K562 (cell line): ENCODE data around the gene CERS3. TPM values are rescaled to one million over a fixed set of nuclear protein-coding genes. Genes with fewer than 3 reads are reported as not detected.

Experiments used
- BCL6 ChIP-seq: fragments of 250-450 bp; sonication (Bioruptor Pico); IDR thresholded peaks from 2 replicates; pipeline ENCODE4 v1.4.0; 2020
- JUND ChIP-seq, 2 experiments: IDR thresholded peaks; 2 replicates in 1 of 2; 3 replicates in 1 of 2; pipeline ENCODE4 v1.6.1; 2011; ENCODE audit warnings: borderline replicate concordance in 2 of 2, low read depth in 2 of 2, low read length in 2 of 2, improper control_type of control experiment in 1 of 2, missing biosample characterization in 1 of 2, missing genetic modification characterization in 1 of 2, missing genetic modification reagents in 1 of 2
- polyA plus RNA-seq, 8 experiments: library from polyadenylated mRNA; depleted of rRNA in 4 of 8; stranded (reverse) in 5 of 8; unstranded in 3 of 8; fragments of >200 nt; fragmentation: Nextera tagmentation in 2 of 8; fragmentation: Illumina TruSeq in 1 of 8; extraction: Ambion mirVana in 2 of 8; extraction: Trizol in 1 of 8; gene quantifications; 2 replicates each; pipeline versions ENCODE4 v1.2.1 to v1.2.3, GENCODE V29; 2011 to 2014; ENCODE audit warnings: inconsistent platforms in 1 of 8, missing spikeins in 1 of 8
- total RNA-seq, 7 experiments: library from RNA; depleted of rRNA in 6 of 7; stranded (reverse); fragments of >200 nt in 6 of 7; fragmentation: Illumina TruSeq in 2 of 7; extraction: Trizol in 2 of 7; gene quantifications; 2 replicates each; pipeline versions ENCODE4 v1.2.1 to v1.2.3, GENCODE V29; 2011 to 2021; ENCODE audit warnings: low replicate concordance in 1 of 7
- TF ChIP-seq, protein P1 (sequence below), 2 experiments: fragments of 450-650 bp; IDR thresholded peaks; 2 replicates each; pipeline ENCODE4 v1.6.1; 2016; ENCODE audit warnings: mild to moderate bottlenecking in 2 of 2, borderline replicate concordance in 1 of 2, low read depth in 1 of 2, moderate library complexity in 1 of 2

CERS3 gene
- total and polyA plus RNA-seq, 9 of the 15 experiments (the other 6 are each of a cell fraction or from before 2014, with no cell fraction given) = not detected

DNA sequence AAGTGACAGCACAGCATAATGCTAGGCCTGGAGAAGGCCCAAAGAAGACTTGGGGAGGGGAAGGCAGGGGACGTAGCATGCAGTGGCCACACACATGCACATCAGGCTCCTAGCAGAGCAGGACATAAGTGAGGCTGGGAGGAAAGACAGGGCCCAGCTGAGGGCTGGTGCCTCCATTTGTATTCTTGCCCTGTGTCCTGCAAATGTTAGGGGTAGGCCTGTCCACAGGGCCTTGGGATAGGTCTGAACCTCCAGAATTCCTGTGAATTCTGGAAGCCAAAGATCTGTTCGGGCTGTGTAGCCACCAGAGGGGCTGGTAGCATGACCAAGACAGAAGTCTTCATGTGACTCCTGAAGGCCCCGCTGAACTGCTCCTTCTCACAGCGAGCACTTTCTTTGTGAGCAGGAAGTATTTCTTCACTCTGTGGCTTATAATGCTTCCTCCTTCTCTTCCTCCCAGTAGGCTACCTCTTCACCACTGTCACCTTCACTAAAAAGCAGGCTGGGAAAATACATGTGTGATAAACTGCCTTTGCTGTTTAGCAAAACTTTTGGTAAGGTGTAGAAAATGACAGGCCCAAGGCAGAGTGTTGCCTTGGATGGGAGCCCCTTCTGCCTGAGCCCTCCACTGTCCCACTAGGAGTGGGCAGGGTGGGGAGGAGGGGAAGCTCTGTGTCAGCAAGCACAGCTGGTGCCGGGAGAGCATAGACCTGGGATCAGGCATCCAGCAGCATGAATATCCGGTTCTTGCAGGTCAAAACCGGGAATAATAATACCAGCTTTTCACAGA, 8.4 kb downstream of the CERS3 start (continued):
- TF ChIP-seq, protein P1, sequence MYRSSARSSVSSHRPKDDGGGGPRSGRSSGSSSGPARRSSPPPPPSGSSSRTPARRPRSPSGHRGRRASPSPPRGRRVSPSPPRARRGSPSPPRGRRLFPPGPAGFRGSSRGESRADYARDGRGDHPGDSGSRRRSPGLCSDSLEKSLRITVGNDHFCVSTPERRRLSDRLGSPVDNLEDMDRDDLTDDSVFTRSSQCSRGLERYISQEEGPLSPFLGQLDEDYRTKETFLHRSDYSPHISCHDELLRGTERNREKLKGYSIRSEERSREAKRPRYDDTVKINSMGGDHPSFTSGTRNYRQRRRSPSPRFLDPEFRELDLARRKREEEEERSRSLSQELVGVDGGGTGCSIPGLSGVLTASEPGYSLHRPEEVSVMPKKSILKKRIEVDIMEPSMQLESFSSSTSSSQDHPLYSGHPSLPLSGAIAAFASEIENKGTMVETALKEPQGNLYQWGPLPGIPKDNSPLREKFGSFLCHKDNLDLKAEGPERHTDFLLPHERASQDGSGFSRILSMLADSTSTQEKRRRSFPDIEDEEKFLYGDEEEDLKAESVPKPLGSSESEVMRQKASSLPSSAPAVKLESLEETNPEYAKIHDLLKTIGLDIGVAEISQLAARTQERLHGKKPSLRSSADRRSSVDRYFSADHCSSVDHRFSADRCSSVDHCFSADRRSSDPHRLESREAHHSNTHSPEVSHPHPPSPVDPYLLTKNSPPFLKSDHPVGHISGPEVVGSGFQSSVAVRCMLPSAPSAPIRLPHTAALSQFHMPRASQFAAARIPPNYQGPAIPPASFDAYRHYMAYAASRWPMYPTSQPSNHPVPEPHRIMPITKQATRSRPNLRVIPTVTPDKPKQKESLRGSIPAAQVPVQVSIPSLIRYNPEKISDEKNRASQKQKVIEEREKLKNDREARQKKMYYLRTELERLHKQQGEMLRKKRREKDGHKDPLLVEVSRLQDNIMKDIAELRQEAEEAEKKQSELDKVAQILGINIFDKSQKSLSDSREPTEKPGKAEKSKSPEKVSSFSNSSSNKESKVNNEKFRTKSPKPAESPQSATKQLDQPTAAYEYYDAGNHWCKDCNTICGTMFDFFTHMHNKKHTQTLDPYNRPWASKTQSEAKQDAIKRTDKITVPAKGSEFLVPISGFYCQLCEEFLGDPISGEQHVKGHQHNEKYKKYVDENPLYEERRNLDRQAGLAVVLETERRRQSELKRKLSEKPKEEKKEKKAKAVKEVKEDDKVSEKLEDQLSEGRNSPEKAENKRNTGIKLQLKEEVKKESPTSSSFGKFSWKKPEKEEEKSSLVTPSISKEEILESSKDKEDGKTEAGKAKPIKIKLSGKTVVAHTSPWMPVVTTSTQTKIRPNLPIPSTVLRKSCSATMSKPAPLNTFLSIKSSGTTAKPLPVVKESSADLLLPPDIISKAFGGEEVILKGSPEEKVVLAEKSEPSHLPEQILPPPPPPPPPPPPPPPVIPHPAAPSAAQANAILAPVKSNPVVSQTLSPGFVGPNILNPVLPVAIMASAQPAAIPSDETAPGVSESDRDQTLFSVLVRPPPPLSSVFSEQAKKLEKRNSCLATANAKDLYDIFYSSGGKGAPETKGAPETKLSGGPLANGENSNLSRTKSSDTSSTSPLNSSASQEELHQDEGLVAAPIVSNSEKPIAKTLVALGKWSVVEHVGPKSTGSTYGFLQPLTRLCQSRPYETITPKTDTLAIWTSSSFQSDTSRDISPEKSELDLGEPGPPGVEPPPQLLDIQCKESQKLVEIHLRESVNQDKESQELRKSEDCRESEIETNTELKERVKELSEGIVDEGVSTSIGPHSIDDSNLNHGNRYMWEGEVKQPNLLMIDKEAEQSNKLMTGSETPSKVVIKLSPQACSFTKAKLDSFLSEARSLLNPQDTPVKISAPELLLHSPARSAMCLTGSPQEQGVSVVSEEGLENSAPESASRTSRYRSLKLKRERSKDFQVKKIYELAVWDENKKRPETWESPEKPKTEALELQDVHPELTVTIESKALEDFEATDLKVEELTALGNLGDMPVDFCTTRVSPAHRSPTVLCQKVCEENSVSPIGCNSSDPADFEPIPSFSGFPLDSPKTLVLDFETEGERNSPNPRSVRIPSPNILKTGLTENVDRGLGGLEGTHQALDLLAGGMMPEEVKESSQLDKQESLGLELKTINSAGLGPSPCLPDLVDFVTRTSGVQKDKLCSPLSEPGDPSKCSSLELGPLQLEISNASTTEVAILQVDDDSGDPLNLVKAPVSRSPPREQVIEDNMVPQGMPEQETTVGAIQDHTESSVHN (IDR thresholded peaks at IDR 0.05; ENCODE audit: borderline replicate concordance in 1 of 2, low read depth in 1 of 2) = no peak
- TF ChIP-seq BCL6 (no peak), JUND (IDR thresholded peaks at IDR 0.05; ENCODE audit: borderline replicate concordance, low read depth, low read length) (no peak), JUND (tag; IDR thresholded peaks at IDR 0.05; ENCODE audit: borderline replicate concordance, low read depth, low read length) (no peak)
- TF ChIP-seq, all 486 proteins: peak for 0
